WTC11 (cell line): Measurements from ENCODE around the gene KLHL25. TPM values are rescaled to one million over a fixed set of nuclear protein-coding genes. Genes with fewer than 3 reads are reported as not detected.

ENCODE experiments used
- ATAC-seq: fragments of 200-7000 bp; cut with Tn5 transposase; 2 replicates; pipeline ENCODE4 v1.10.0; 2021; ENCODE audit warnings: mild to moderate bottlenecking, moderate library complexity
- CTCF ChIA-PET: fragments of 300-600 bp; sonication (Branson Sonifier 250); formaldehyde crosslinking; loops from one replicate; lab custom pipeline; 2021; ENCODE audit warnings: antibody characterized with exemption; lab: Charles Lee
- POLR2A ChIA-PET: fragments of 350-600 bp; sonication (Branson Sonifier 250); formaldehyde crosslinking; loops from one replicate; lab custom pipeline; 2021; ENCODE audit warnings: antibody characterized with exemption; lab: Charles Lee
- DNase-seq: peaks from one replicate; pipeline ENCODE4 v3.0.0; 2021; ENCODE audit warnings: low spot score
- H3K27ac Mint-ChIP-seq: 2 replicates; pipeline ENCODE4 v1.8.0; 2021; ENCODE audit warnings: mixed read lengths
- H3K27me3 Mint-ChIP-seq: 2 replicates; pipeline ENCODE4 v1.8.0; 2021; ENCODE audit warnings: low read depth, mild to moderate bottlenecking, moderate library complexity, mixed read lengths
- H3K36me3 Mint-ChIP-seq: 2 replicates; pipeline ENCODE4 v1.8.0; 2021; ENCODE audit warnings: mixed read lengths
- H3K4me1 Mint-ChIP-seq: 2 replicates; pipeline ENCODE4 v1.8.0; 2022; ENCODE audit warnings: mixed read lengths
- H3K4me3 Mint-ChIP-seq: 2 replicates; pipeline ENCODE4 v1.8.0; 2021; ENCODE audit warnings: mild to moderate bottlenecking, moderate library complexity, mixed read lengths
- H3K9me3 Mint-ChIP-seq: 2 replicates; pipeline ENCODE4 v1.8.0; 2021; ENCODE audit warnings: mixed read lengths
- ARID4B ChIP-seq: sonication (generic); formaldehyde crosslinking; IDR thresholded peaks from 2 replicates; pipeline ENCODE4 v1.8.0; 2023; ENCODE audit warnings: missing genetic modification reagents, mild to moderate bottlenecking, borderline replicate concordance
- ATF1 ChIP-seq: sonication (generic); formaldehyde crosslinking; IDR thresholded peaks from 2 replicates; pipeline ENCODE4 v1.8.1; 2023; ENCODE audit warnings: mild to moderate bottlenecking, moderate library complexity, missing genetic modification reagents
- GABPB1 ChIP-seq: sonication (generic); formaldehyde crosslinking; IDR thresholded peaks from 2 replicates; pipeline ENCODE4 v1.8.1; 2023; ENCODE audit warnings: mild to moderate bottlenecking, missing genetic modification reagents
- JAZF1 ChIP-seq: fragments of 250-450 bp; sonication (Bioruptor Pico); IDR thresholded peaks from 2 replicates; pipeline ENCODE4 v1.9.0; 2021; ENCODE audit warnings: moderate library complexity, mild to moderate bottlenecking, inconsistent platforms
- KAT7 ChIP-seq: sonication (generic); formaldehyde crosslinking; IDR thresholded peaks from 2 replicates; pipeline ENCODE4 v1.8.1; 2023; ENCODE audit warnings: missing genetic modification reagents, mild to moderate bottlenecking, borderline replicate concordance
- NR2C2 ChIP-seq: sonication (generic); formaldehyde crosslinking; IDR thresholded peaks from 2 replicates; pipeline ENCODE4 v1.8.0; 2022; ENCODE audit warnings: mild to moderate bottlenecking, missing genetic modification reagents
- OVOL2 ChIP-seq: fragments of 250-450 bp; sonication (Bioruptor Pico); IDR thresholded peaks from 2 replicates; pipeline ENCODE4 v1.9.0; 2021; ENCODE audit warnings: mild to moderate bottlenecking, borderline replicate concordance
- PRRX2 ChIP-seq: fragments of 250-450 bp; sonication (Bioruptor Pico); IDR thresholded peaks from 2 replicates; pipeline ENCODE4 v1.8.0; 2021; ENCODE audit warnings: mild to moderate bottlenecking
- SOX15 ChIP-seq: fragments of 250-450 bp; sonication (Bioruptor Pico); IDR thresholded peaks from 2 replicates; pipeline ENCODE4 v1.9.0; 2021; ENCODE audit warnings: mild to moderate bottlenecking
- USF1 ChIP-seq: sonication (generic); formaldehyde crosslinking; IDR thresholded peaks from 2 replicates; pipeline ENCODE4 v1.8.0; 2022; ENCODE audit warnings: mild to moderate bottlenecking, missing genetic modification reagents
- ZBTB21 ChIP-seq: sonication (generic); formaldehyde crosslinking; IDR thresholded peaks from 2 replicates; pipeline ENCODE4 v1.8.1; 2023; ENCODE audit warnings: mild to moderate bottlenecking, missing genetic modification reagents, borderline replicate concordance
- ZNF121 ChIP-seq: sonication (generic); formaldehyde crosslinking; IDR thresholded peaks from 2 replicates; pipeline ENCODE4 v1.8.0; 2023; ENCODE audit warnings: missing genetic modification reagents
- ZNF219 ChIP-seq: sonication (generic); formaldehyde crosslinking; IDR thresholded peaks from 2 replicates; pipeline ENCODE4 v1.8.0; 2023; ENCODE audit warnings: missing genetic modification reagents, mild to moderate bottlenecking, borderline replicate concordance
- ZNF232 ChIP-seq: sonication (generic); formaldehyde crosslinking; IDR thresholded peaks from 2 replicates; pipeline ENCODE4 v1.8.0; 2022; ENCODE audit warnings: mild to moderate bottlenecking, missing genetic modification reagents
- ZNF317 ChIP-seq: sonication (generic); formaldehyde crosslinking; IDR thresholded peaks from 2 replicates; pipeline ENCODE4 v1.8.1; 2023; ENCODE audit warnings: low read depth, mild to moderate bottlenecking, moderate library complexity, missing genetic modification reagents, borderline replicate concordance
- ZNF423 ChIP-seq: fragments of 250-450 bp; sonication (Bioruptor Pico); IDR thresholded peaks from 2 replicates; pipeline ENCODE4 v2.1.2; 2022; ENCODE audit warnings: mild to moderate bottlenecking, moderate library complexity
- total RNA-seq: library from RNA; stranded (reverse); gene quantifications from 3 replicates; pipeline ENCODE4 v1.2.3, GENCODE V29; 2021
- TF ChIP-seq, protein P1 (sequence below): fragments of 250-450 bp; sonication (Bioruptor Pico); IDR thresholded peaks from 2 replicates; pipeline ENCODE4 v1.9.0; 2021; ENCODE audit warnings: mild to moderate bottlenecking
- TF ChIP-seq, protein P2 (sequence below): sonication (generic); formaldehyde crosslinking; conservative IDR thresholded peaks from 2 replicates; pipeline ENCODE4 v1.8.1; 2022; ENCODE audit warnings: mild to moderate bottlenecking, missing genetic modification reagents
- TF ChIP-seq, protein P3 (sequence below): fragments of 250-450 bp; sonication (Bioruptor Pico); conservative IDR thresholded peaks from 2 replicates; pipeline ENCODE4 v1.9.0; 2021; ENCODE audit warnings: mild to moderate bottlenecking

KLHL25 gene
- total RNA-seq, 1 experiment from 2014 or later: 14.1 TPM

DNA sequence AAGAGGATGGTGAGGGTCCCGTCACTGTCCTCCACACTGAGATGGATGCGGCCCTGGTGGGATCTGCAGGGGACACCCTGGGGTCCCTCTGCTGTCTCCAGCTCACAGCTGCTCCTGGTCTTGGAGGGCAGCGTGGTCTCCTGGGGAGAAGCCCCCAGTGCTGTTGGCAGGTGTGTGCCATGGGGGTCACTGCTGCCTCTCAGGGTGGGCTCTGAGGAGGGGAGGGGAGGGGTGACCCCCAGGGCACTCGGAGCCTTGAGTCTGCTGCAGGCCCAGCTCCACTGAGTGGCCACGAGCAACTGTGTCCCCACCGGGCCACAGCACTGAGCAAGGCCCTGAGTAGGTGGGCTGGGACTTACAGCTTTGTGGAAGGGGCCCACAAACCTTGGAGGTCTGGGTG, 34.7 kb downstream of the KLHL25 start:
- ChIA-PET POLR2A (no interaction called here), CTCF (interaction anchor here (1.4 kb wide), 1 partner anchor 9 kb away, joined by 4 read pairs; no protein-coding TSS in a partner anchor)
- peaks cover 20% of the 10 kb centered on the region for H3K4me1 Mint-ChIP-seq
- no peak overlapping the region for H3K27ac Mint-ChIP-seq
- DNase-seq: no peak
- no peak for TF ChIP-seq USF1 (CRISPR knock-in tag)
- TF ChIP-seq, protein P1, sequence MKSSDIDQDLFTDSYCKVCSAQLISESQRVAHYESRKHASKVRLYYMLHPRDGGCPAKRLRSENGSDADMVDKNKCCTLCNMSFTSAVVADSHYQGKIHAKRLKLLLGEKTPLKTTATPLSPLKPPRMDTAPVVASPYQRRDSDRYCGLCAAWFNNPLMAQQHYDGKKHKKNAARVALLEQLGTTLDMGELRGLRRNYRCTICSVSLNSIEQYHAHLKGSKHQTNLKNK (CRISPR knock-in tag): no peak
- TF ChIP-seq NR2C2 (CRISPR knock-in tag): no peak
- no peak for TF ChIP-seq ARID4B
- no peak for TF ChIP-seq ATF1
- no peak for TF ChIP-seq SOX15 (CRISPR knock-in tag)
- TF ChIP-seq OVOL2 (CRISPR knock-in tag): no peak
- TF ChIP-seq, all 79 proteins: peak for 0
- Mint-ChIP-seq H3K9me3 (no peaks in the 10 kb centered on the region), H3K4me3 (no peak overlapping the region), H3K36me3 (peaks cover 18% of the 10 kb centered on the region), H3K27me3 (no peaks in the 10 kb centered on the region)
- no peak for ATAC-seq

DNA sequence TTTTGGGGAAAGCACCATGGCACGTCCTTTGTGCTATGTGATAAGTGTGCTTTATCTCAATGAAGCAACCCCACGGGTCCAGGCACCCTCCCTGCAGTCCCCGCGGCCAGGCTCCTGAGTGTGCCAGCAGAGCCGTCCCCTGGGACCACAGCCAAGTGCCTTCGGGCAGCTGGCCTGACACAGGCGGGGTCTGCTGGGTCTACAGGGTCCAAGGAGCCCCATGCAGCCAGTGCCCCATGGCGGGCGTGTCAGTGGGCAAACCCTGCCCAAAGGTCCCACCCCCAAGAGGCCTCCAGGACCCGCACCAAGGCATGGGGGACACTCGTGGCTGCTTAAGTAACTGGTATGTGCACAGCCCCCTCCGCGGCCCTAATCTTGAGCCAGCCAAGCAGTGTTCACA, 35.3 kb downstream of the KLHL25 start:
- Mint-ChIP-seq H3K4me3 (no peak overlapping the region), H3K9me3 (no peaks in the 10 kb centered on the region), H3K27ac (no peak overlapping the region), H3K27me3 (no peaks in the 10 kb centered on the region), H3K36me3 (peaks cover 21% of the 10 kb centered on the region), H3K4me1 (peaks cover 24% of the 10 kb centered on the region)
- ATAC-seq: no peak
- no peak for TF ChIP-seq ZNF423 (CRISPR knock-in tag)
- TF ChIP-seq ZNF121: no peak
- TF ChIP-seq KAT7: no peak
- TF ChIP-seq PRRX2 (CRISPR knock-in tag): no peak
- no peak for TF ChIP-seq ZNF232 (CRISPR knock-in tag)
- no peak for TF ChIP-seq ZBTB21
- TF ChIP-seq, protein P2, sequence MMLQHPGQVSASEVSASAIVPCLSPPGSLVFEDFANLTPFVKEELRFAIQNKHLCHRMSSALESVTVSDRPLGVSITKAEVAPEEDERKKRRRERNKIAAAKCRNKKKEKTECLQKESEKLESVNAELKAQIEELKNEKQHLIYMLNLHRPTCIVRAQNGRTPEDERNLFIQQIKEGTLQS (CRISPR knock-in tag): no peak
- no peak for TF ChIP-seq ZNF219 (CRISPR knock-in tag)
- no peak for TF ChIP-seq GABPB1 (CRISPR knock-in tag)
- TF ChIP-seq ZNF317 (CRISPR knock-in tag): no peak
- TF ChIP-seq JAZF1: no peak
- TF ChIP-seq, protein P3, sequence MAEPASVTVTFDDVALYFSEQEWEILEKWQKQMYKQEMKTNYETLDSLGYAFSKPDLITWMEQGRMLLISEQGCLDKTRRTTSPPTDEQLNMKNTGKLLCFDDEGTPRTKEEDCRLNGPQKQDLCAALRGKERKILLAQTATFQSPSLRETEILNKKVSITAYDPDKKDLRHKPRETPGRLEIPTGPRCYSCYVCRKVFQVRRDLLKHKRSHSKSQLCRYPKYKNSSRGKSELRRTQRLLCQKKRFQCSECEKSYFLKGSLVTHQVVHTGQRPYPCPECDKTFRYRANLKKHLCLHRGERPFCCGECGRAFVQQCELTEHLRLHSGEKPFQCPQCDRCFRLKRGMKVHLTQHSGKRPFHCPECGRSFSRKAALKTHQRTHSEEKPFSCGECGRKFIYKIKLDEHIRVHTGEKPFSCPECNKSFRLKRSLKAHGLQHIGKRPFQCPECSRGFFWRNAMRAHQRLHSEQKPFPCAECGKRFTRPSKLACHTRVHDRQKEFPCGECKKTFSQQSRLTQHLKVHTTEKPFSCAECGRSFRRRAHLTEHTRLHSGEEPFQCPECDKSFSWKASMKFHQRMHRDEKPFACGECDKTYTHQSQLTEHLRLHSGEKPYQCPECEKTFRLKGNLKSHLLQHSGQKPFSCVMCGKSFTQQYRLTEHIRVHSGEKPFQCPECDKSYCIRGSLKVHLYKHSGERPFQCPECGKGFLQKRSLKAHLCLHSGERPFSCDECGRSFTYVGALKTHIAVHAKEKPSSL (CRISPR knock-in tag): no peak
- CTCF ChIA-PET: no interaction called here
- POLR2A ChIA-PET: no interaction called here
- DNase-seq: no peak
